Measurements from ENCODE around the gene TMEM185B.

DNA sequence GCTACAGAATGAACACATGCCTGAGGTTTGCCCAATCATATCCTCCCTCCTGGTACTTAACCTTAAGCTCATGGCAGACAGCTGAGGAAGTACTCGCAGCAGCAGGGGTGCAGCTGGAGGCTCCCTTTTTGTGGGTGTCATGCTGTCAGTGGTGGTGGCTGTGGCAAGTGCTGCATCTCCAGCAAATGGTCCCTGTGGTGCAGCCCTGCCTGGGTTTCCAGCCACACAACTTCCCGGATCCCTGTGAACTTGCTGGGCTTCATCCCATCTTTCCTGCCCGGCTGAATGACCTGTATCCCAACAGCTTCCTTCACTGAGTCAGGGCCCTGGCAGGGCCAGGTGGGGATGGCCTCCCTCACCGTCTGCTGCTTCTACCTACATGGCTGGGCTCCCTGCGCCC lies 5.0 kb downstream of the TMEM185B start:
- TF ChIP-seq, protein P1, sequence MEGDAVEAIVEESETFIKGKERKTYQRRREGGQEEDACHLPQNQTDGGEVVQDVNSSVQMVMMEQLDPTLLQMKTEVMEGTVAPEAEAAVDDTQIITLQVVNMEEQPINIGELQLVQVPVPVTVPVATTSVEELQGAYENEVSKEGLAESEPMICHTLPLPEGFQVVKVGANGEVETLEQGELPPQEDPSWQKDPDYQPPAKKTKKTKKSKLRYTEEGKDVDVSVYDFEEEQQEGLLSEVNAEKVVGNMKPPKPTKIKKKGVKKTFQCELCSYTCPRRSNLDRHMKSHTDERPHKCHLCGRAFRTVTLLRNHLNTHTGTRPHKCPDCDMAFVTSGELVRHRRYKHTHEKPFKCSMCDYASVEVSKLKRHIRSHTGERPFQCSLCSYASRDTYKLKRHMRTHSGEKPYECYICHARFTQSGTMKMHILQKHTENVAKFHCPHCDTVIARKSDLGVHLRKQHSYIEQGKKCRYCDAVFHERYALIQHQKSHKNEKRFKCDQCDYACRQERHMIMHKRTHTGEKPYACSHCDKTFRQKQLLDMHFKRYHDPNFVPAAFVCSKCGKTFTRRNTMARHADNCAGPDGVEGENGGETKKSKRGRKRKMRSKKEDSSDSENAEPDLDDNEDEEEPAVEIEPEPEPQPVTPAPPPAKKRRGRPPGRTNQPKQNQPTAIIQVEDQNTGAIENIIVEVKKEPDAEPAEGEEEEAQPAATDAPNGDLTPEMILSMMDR (IDR thresholded peaks at IDR 0.05): no peak
- TF ChIP-seq POLR2A (IDR thresholded peaks at IDR 0.05): no peak
